ENCODE results near the gene SLC44A1.
"Not testable (repeated sequence)": the region's sequence is repeated elsewhere in the genome, so short reads cannot be mapped to it uniquely, and the experiment has no call there.

GRCh38 chr9:105268254-105268653 lies 23.8 kb downstream of the SLC44A1 start:
- not testable (repeated sequence) for TF ChIP-seq CTCF (CRISPR knock-in tag; IDR thresholded peaks at IDR 0.05); RAD21 (CRISPR knock-in tag; IDR thresholded peaks at IDR 0.05); TCF7L2 (IDR thresholded peaks at IDR 0.05; ENCODE audit: low read depth, low read length); ATF7 (IDR thresholded peaks at IDR 0.05); ATF7 (CRISPR knock-in tag; IDR thresholded peaks at IDR 0.05)
